PC-9 (cell line): ENCODE results near the gene SUSD5.

ENCODE experiments used
- EZH2 ChIP-seq: fragments of 200-600 bp; sonication (generic); IDR thresholded peaks from 2 replicates; pipeline ENCODE4 v1.8.0; 2017; ENCODE audit warnings: antibody characterized with exemption, low read depth
- TF ChIP-seq, protein P1 (sequence below): fragments of 200-600 bp; sonication (generic); conservative IDR thresholded peaks from 2 replicates; pipeline ENCODE4 v1.6.1; 2017; ENCODE audit warnings: mixed run types, antibody characterized with exemption, mild to moderate bottlenecking, moderate library complexity

DNA sequence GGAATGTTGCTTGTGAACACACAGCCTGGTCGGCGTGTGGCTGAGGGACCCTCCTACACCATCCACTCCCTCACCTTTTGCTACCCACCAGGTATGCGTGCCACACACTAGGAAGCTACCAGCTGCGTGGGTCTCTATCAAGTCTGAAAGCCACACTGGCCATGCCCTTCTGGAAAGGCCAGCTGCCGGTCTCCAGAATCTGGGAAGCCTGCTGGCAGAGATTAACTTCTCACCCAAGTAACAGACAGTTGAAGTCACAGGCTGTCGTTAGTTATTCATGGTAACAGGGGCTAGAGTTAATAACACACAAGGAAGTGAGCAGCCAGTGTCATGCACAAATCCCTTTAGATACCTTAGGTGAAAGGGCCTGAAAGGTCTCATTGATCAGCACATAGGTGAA lies 48.1 kb downstream of the SUSD5 start:
- TF ChIP-seq, protein P1, sequence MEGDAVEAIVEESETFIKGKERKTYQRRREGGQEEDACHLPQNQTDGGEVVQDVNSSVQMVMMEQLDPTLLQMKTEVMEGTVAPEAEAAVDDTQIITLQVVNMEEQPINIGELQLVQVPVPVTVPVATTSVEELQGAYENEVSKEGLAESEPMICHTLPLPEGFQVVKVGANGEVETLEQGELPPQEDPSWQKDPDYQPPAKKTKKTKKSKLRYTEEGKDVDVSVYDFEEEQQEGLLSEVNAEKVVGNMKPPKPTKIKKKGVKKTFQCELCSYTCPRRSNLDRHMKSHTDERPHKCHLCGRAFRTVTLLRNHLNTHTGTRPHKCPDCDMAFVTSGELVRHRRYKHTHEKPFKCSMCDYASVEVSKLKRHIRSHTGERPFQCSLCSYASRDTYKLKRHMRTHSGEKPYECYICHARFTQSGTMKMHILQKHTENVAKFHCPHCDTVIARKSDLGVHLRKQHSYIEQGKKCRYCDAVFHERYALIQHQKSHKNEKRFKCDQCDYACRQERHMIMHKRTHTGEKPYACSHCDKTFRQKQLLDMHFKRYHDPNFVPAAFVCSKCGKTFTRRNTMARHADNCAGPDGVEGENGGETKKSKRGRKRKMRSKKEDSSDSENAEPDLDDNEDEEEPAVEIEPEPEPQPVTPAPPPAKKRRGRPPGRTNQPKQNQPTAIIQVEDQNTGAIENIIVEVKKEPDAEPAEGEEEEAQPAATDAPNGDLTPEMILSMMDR, result no peak
- TF ChIP-seq EZH2, result no peak
